ENCODE results near the gene DNMT3B.
A peak's percentile ranks its signal among the peaks of the same experiment; 100 is the strongest.

The DNMT3B gene

GRCh38 chr20:32784369-32785080 is 22.3 kb downstream of the DNMT3B start:
- no peak for TF ChIP-seq CTCF (IDR thresholded peaks at IDR 0.05; ENCODE audit: low read depth, low read length)
- no peak overlapping the region for H3K4me3 ChIP-seq (replicated peaks in 1 of 2; ENCODE audit: low read depth in 2 of 2, low read length in 2 of 2)
- DNase-seq (ENCODE audit: low read depth in 2 of 2) = no peak

GRCh38 chr20:32786059-32786760 is 24.0 kb downstream of the DNMT3B start:
- DNase-seq (ENCODE audit: low read depth in 2 of 2) = no peak
- no peak overlapping the region for H3K4me3 ChIP-seq (replicated peaks in 1 of 2; ENCODE audit: low read depth in 2 of 2, low read length in 2 of 2)
- TF ChIP-seq CTCF (IDR thresholded peaks at IDR 0.05; ENCODE audit: low read depth, low read length) = no peak

- no peak overlapping the region for H3K4me3 ChIP-seq (replicated peaks in 1 of 2; ENCODE audit: low read depth in 2 of 2, low read length in 2 of 2)
- no peak for TF ChIP-seq CTCF (IDR thresholded peaks at IDR 0.05; ENCODE audit: low read depth, low read length)
- DNase-seq (ENCODE audit: low read depth in 2 of 2) = no peak
Observed at GRCh38 chr20:32787168-32787567, 25.0 kb downstream of the DNMT3B start.

GRCh38 chr20:32789896-32790750 is 27.9 kb downstream of the DNMT3B start:
- peak; percentile 99 for TF ChIP-seq CTCF (IDR thresholded peaks at IDR 0.05; ENCODE audit: low read depth, low read length)
- no peak overlapping the region for H3K4me3 ChIP-seq (replicated peaks in 1 of 2; ENCODE audit: low read depth in 2 of 2, low read length in 2 of 2)
- peak; percentile 76 to 83 for DNase-seq (ENCODE audit: low read depth in 2 of 2)

GRCh38 chr20:32790751-32791057 is 28.5 kb downstream of the DNMT3B start:
- no peak for TF ChIP-seq CTCF (IDR thresholded peaks at IDR 0.05; ENCODE audit: low read depth, low read length)
- DNase-seq (ENCODE audit: low read depth in 2 of 2) = no peak
- no peak overlapping the region for H3K4me3 ChIP-seq (replicated peaks in 1 of 2; ENCODE audit: low read depth in 2 of 2, low read length in 2 of 2)

GRCh38 chr20:32792316-32792715 is 30.1 kb downstream of the DNMT3B start:
- peak in 1 of 2 donors; percentile 45 for DNase-seq (ENCODE audit: low read depth in 2 of 2)
- H3K4me3 ChIP-seq (replicated peaks in 1 of 2; ENCODE audit: low read depth in 2 of 2, low read length in 2 of 2) = no peak overlapping the region
- TF ChIP-seq CTCF (IDR thresholded peaks at IDR 0.05; ENCODE audit: low read depth, low read length) = no peak

Measured in cardiac fibroblast (primary cell).